GM18909 (cell line): Measurements from ENCODE around the gene IQGAP2.
"Not testable (repeated sequence)": the region's sequence is repeated elsewhere in the genome, so short reads cannot be mapped to it uniquely, and the experiment has no call there.

Experiments
- ATAC-seq: cut with Tn5 transposase; IDR thresholded peaks from one replicate; pipeline ENCODE4 v1.9.1; 2021; ENCODE audit warnings: mild to moderate bottlenecking; ENCODE audit not compliant: unreplicated experiment, poor library complexity

IQGAP2 gene

GRCh38 chr5:76677849-76678472 is 274.9 kb downstream of the IQGAP2 start:
- no peak for ATAC-seq

- ATAC-seq = no peak
Observed at GRCh38 chr5:76679231-76679630, 276.1 kb downstream of the IQGAP2 start.

- not testable (repeated sequence) for ATAC-seq
Observed at GRCh38 chr5:76680826-76681225, 277.7 kb downstream of the IQGAP2 start.

DNA sequence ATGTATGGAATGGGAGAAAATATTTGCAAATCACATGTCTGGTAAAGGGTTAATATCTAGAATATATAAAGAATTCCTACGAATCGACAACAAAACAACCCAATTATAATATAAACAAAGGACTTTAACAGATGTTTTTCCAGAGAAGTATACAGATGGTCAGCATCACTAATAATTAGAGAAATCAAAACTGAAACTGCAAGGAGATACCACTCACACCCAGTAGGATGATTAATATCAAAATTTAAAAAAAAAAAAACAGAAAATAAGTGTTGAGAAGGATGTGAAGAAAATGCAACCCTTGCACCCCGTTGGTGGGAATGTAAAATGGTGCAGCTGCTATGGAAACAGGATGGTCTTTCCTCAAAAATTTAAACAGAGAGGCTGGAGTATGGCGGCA is 278.2 kb downstream of the IQGAP2 start:
- ATAC-seq = no peak

GRCh38 chr5:76682387-76682786 is 279.3 kb downstream of the IQGAP2 start:
- ATAC-seq = no peak

DNA sequence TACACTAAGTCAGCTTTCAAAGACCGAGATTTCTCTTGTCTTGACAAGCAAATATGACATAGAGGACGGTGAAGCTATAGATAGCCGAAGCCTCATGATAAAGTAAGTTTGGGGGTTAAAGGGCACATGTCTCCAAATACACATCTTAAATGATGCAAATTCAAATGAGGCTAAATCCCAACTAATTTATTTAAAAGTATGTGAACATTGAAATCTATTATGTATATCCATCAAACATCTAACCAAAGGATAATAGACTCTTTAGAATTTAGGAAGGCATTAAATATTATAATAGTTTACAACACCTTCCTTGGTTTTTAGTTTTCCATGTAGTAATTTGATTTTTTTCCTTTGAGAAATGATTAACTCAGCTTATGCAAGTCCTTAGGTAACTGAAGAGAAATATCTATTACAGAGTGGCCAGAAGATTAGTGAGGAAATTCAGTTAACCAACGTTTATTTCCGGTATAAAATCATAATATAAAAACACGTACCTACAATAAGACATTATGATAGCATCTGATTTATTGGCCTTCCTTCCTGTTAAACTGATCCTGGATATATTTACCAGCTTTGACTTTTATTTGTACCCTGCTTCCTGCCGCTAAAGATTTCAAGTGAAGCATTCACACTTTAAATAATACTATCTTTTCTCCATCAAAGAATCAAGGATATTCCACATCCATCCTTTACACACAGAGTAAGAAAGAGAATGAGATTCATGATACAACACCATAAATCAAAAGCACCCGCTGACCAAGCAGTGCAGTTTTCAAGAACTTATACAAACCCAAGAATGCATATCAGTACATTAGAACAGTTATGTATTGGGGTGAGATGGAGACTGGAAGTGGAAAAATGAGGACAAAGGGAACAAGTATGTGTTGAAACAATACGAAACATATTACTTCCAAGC is 281.0 kb downstream of the IQGAP2 start:
- ATAC-seq = no peak

- ATAC-seq = no peak
Observed at GRCh38 chr5:76684756-76685519, 281.9 kb downstream of the IQGAP2 start.

GRCh38 chr5:76685704-76686103 is 282.6 kb downstream of the IQGAP2 start:
- no peak for ATAC-seq

GRCh38 chr5:76688212-76688611 is 285.1 kb downstream of the IQGAP2 start:
- ATAC-seq = no peak

DNA sequence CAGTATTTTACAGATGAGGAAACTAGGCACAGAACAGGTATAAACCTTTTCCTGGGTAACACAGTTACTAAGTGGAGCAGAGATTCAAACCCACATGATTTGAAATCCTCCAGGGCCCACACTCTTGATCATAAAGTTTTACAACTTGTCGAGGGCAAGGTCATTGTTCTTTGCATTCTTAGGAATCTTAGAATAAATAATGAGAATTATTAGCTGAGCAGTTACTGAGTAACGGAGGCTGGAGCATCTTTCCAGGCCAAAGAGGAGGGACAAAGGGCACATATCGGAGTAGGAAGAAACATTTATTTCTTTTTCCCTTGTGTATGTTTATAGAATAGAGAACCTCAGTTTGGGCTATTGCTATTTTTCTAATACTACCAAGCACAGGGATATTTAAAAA is 285.8 kb downstream of the IQGAP2 start:
- no peak for ATAC-seq

DNA sequence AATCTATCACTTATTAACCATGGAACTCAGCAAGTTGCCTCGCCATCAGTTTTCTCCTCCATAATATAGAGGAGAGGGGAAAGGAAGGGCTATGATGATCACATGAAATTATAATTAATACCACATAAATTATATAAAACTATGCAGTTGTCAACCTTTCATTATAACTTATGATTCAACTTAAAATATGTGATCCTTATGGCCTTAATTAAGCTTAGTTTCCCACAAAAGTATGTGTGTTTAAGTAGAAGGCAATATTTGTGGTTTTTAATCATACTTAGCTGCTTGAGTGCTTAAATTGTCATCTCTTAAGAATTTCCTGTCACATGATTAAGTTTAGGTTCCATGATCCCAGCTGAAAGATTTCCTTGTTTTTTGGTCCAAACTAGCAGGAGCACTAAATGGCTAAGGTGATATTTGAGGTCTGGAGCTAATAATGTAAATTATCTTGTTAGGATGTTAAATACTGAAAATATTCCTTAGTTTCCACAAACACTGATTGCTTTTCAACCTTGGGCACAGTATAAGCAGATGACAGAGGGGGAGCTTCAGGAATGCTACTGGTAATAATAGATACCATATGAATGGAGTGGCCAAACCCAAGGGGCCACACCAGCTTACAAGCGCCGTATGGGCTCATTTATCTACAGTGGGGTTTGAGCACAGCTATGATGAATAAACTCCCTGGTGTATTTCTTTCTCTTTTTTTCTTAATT is 286.4 kb downstream of the IQGAP2 start:
- no peak for ATAC-seq

GRCh38 chr5:76690037-76690679 is 287.1 kb downstream of the IQGAP2 start:
- no peak for ATAC-seq

DNA sequence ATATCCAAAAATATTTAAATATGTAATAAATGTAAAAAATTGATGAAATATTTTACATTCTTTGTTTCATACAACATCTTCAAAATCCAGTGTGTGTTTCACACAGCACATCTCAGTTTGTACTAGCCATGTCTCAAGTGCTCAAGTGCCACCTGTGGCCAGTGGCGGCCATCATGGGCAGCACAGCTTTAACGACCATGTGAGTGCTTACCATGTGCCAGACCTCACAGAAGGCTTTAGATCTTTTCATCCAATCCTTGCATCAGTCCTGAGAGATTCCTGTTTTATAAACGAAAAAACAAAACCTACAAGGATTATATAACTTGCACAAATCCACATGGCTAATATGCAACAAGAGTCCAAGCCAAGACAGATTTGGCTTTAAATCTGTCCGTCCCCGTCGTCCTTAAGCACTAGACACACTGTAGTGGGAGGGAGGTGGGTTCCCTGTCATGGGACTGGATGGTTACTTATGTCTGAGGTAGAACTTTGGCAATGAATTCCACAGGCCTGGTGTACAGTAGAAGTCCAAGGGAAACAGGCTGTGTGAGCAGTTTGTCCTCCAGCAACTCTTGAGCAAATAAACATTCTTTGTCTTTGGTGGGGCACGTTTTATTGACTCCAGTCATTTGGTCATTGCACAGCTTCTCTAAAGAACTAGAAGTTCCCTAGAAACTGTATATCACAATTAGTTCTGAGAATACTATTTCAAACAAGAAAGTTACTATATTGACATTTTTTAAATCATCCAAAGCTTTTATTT is 287.8 kb downstream of the IQGAP2 start:
- ATAC-seq = no peak

- ATAC-seq = no peak
Observed at GRCh38 chr5:76691467-76692273, 288.6 kb downstream of the IQGAP2 start.

- ATAC-seq = no peak
Observed at GRCh38 chr5:76692274-76692540, 289.1 kb downstream of the IQGAP2 start.

DNA sequence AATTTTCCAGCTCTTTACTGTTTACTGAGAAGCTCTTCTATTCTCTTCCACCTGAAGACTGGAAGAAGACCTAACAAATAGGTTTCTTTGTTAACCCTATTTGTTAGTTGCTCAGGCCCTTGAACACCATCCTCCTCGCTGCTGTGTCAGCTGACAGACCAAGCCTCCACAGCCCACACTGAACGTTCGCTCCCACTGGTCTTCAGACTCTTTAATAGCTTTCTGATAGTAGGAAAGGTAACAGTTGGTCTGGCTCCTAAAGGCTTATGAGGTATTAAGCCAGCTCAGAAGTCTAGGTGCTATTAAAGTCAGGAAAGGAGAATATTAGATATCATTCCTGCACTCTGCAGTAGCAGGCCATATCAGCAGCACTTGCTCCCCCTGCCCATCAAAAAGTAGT is 289.6 kb downstream of the IQGAP2 start:
- no peak for ATAC-seq

DNA sequence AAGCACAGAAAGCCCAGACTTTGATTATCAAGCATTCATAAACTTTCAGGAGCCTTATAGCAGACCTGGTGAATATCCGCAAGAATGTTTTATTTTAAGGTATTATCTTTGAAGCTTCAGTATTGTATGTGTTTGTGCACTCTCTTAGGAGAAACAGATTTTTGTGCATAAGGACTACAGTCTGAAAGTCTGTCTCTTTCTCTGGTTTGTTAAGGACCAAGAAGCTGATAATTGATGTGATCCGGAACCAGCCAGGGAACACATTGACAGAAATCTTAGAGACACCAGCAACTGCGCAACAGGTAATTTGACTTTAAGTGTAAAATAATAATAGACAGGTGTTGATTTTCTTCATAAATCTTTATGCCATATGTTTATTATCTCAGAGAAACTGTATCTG is 290.1 kb downstream of the IQGAP2 start:
- no peak for ATAC-seq

GRCh38 chr5:76694317-76694716 is 291.2 kb downstream of the IQGAP2 start:
- no peak for ATAC-seq

DNA sequence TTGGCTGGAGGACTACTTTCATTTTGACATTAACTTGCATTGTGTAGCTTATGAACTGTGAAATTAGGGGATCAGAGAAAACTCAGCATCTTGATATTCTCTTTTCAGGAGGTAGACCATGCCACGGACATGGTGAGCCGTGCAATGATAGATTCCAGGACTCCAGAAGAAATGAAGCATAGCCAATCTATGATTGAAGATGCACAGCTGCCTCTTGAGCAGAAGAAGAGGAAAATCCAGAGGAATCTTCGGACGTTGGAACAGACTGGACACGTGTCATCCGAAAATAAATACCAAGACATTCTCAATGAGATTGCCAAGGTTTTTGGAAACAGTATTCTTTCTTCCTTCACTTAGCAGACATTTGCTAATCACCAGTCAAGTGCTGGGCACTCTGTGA is 292.3 kb downstream of the IQGAP2 start:
- no peak for ATAC-seq
